OCI-LY7 (cell line): Measurements from ENCODE around the gene CEP170B.

Source experiments
- CTCF ChIP-seq: fragments of 200-600 bp; sonication (generic); conservative IDR thresholded peaks from 2 replicates; pipeline ENCODE4 v1.5.1; 2014; ENCODE audit warnings: mild to moderate bottlenecking, antibody characterized with exemption, low read length, moderate library complexity, mixed read lengths
- EZH2phosphoT487 ChIP-seq: fragments of 200-600 bp; sonication (generic); IDR thresholded peaks from 2 replicates; pipeline ENCODE4 v1.6.1; 2018; ENCODE audit warnings: low read depth, borderline replicate concordance, mild to moderate bottlenecking, mixed run types, antibody characterized with exemption, low read length, moderate library complexity, mixed read lengths

DNA sequence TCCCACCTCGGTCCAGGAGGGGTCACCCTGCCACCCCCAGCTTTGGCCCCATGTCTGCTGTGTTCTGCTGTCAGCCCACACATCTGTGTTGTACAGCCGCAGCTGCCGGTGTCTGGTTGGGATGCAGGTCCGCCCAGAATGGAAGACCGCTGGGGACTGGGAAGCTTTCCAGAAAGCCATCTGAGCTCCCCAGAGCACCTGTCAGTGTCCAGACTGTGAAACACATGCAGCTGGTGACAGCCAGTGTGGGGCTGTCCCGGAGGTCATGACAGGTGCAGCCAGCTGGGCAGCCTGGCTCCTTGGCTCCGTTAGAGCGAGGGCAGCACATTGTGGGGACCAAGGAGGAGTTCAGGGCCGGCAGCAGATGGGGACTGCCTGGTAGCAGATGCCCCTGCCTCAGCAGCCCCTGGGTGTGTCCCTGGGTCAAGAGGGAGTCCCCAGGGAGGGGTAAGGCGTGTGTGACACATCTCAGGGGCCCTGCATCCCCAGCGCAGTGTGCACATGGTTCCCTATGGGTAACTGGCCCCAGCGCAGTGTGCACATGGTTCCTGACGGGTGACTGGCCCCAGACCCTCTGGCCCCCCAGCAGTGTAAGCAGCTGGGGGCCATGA is 16.4 kb downstream of the CEP170B start:
- no peak for TF ChIP-seq CTCF
- no peak for TF ChIP-seq EZH2phosphoT487
